PC-9 (cell line): Measurements from ENCODE around the gene MALRD1. TPM values are rescaled to one million over a fixed set of nuclear protein-coding genes. Genes with fewer than 3 reads are reported as not detected.

Experiments
- BruUV-seq: library from RNA; stranded (reverse); fragments of 400-500 nt; replicated peaks from 2 replicates; lab custom pipeline; 2021; lab: Mats Ljungman, UMichigan
- CTCF ChIA-PET: fragments of 300-600 bp; sonication (Branson Sonifier 250); formaldehyde crosslinking; loops from one replicate; lab custom pipeline; 2022; ENCODE audit warnings: antibody characterized with exemption; lab: Charles Lee
- POLR2A ChIA-PET: fragments of 300-600 bp; sonication (Branson Sonifier 250); formaldehyde crosslinking; loops from one replicate; lab custom pipeline; 2022; ENCODE audit warnings: antibody characterized with exemption; ENCODE audit not compliant: unreplicated experiment; lab: Charles Lee
- DNase-seq, 2 experiments: peaks; one replicate each; pipeline versions ENCODE4 v3.0.0 to v3.0.0-alpha.2; 2015 to 2022; ENCODE audit warnings: mixed read lengths in 1 of 2
- H2AFZ ChIP-seq: fragments of 200-600 bp; sonication (generic); 2 replicates; pipeline ENCODE4 v1.8.1; 2017; ENCODE audit warnings: antibody characterized with exemption
- H3F3A ChIP-seq: fragments of 200-600 bp; sonication (generic); 2 replicates; pipeline ENCODE4 v1.8.1; 2017; ENCODE audit warnings: antibody characterized with exemption, mild to moderate bottlenecking, low read depth; ENCODE audit not compliant: insufficient read depth
- H3K27ac ChIP-seq: fragments of 200-600 bp; sonication (generic); 2 replicates; pipeline ENCODE4 v1.6.1; 2016; ENCODE audit warnings: mixed run types
- H3K27me3 ChIP-seq: fragments of 200-600 bp; sonication (generic); 2 replicates; pipeline ENCODE4 v1.6.1; 2016; ENCODE audit warnings: low read depth, mixed run types; ENCODE audit not compliant: insufficient read depth
- H3K36me3 ChIP-seq: fragments of 200-600 bp; sonication (generic); 2 replicates; pipeline ENCODE4 v1.6.1; 2016; ENCODE audit warnings: low read depth, mixed run types
- H3K4me1 ChIP-seq: fragments of 200-600 bp; sonication (generic); replicated peaks from 2 replicates; pipeline ENCODE4 v1.6.1; 2016; ENCODE audit warnings: mixed run types; ENCODE audit not compliant: insufficient read depth
- H3K4me2 ChIP-seq: fragments of 200-600 bp; sonication (generic); 2 replicates; pipeline ENCODE4 v1.6.1; 2017; ENCODE audit warnings: mixed run types
- H3K4me3 ChIP-seq: fragments of 200-600 bp; sonication (generic); 2 replicates; pipeline ENCODE4 v1.6.1; 2016; ENCODE audit warnings: mixed run types
- H3K79me2 ChIP-seq: fragments of 200-600 bp; sonication (generic); 2 replicates; pipeline ENCODE4 v1.6.1; 2017; ENCODE audit warnings: low read depth, mixed run types
- H3K9me2 ChIP-seq: fragments of 200-600 bp; sonication (generic); 2 replicates; pipeline ENCODE4 v1.8.1; 2017; ENCODE audit warnings: mild to moderate bottlenecking; ENCODE audit not compliant: insufficient read depth
- H3K9me3 ChIP-seq: fragments of 200-600 bp; sonication (generic); 2 replicates; pipeline ENCODE4 v1.8.1; 2016; ENCODE audit warnings: low read depth; ENCODE audit not compliant: insufficient read depth
- H4K20me1 ChIP-seq: fragments of 200-600 bp; sonication (generic); 2 replicates; pipeline ENCODE4 v1.8.1; 2017; ENCODE audit not compliant: insufficient read depth
- CTCF ChIP-seq: fragments of 200-600 bp; sonication (generic); conservative IDR thresholded peaks from 2 replicates; pipeline ENCODE4 v1.6.1; 2017; ENCODE audit warnings: mixed run types, antibody characterized with exemption, mild to moderate bottlenecking, moderate library complexity
- EZH2 ChIP-seq: fragments of 200-600 bp; sonication (generic); IDR thresholded peaks from 2 replicates; pipeline ENCODE4 v1.8.0; 2017; ENCODE audit warnings: antibody characterized with exemption, low read depth
- intact Hi-C: fragments of 100-400 bp; cut with micrococcal nuclease; formaldehyde crosslinking; loops from one replicate; pipeline ENCODE4 v1.10.0; 2022; ENCODE audit not compliant: unreplicated experiment
- total RNA-seq: library from RNA; stranded (reverse); gene quantifications from 2 replicates; pipeline ENCODE4 v1.2.3, GENCODE V29; 2021

Gene MALRD1
- total RNA-seq, 1 experiment from 2014 or later, result not detected

- intact Hi-C loops, result no loop called here
- Histone ChIP-seq H3K4me2 (no peak overlapping the region), H3K79me2 (no peaks in the 10 kb centered on the region), H3K27ac (no peak overlapping the region), H4K20me1 (no peaks in the 10 kb centered on the region), H2AFZ (no peak overlapping the region), H3F3A (no peaks in the 10 kb centered on the region), H3K27me3 (no peaks in the 10 kb centered on the region), H3K9me2 (no peaks in the 10 kb centered on the region), H3K4me3 (no peak overlapping the region), H3K9me3 (no peaks in the 10 kb centered on the region), H3K4me1 (no peaks in the 10 kb centered on the region), H3K36me3 (no peaks in the 10 kb centered on the region)
- ChIA-PET POLR2A (no interaction called here), CTCF (no interaction called here)
- no TSS peak for BruUV-seq
- no peak for DNase-seq
- no peak for TF ChIP-seq EZH2
- TF ChIP-seq CTCF, result no peak
Measured at GRCh38 chr10:19168584-19168983, 120.0 kb downstream of the MALRD1 start.

- intact Hi-C loops, result no loop called here
- no peaks in the 10 kb centered on the region for H3K27me3 ChIP-seq
- no peak overlapping the region for H3K4me2 ChIP-seq
- CTCF ChIA-PET, result no interaction called here
- no peaks in the 10 kb centered on the region for H3K9me2 ChIP-seq
- no peak overlapping the region for H3K4me3 ChIP-seq
- no peaks in the 10 kb centered on the region for H3F3A ChIP-seq
- no TSS peak for BruUV-seq
- TF ChIP-seq CTCF (no peak), EZH2 (no peak)
- no peaks in the 10 kb centered on the region for H3K9me3 ChIP-seq
- H2AFZ ChIP-seq, result no peak overlapping the region
- no peaks in the 10 kb centered on the region for H3K36me3 ChIP-seq
- no peaks in the 10 kb centered on the region for H3K4me1 ChIP-seq
- no peaks in the 10 kb centered on the region for H4K20me1 ChIP-seq
- POLR2A ChIA-PET, result no interaction called here
- no peaks in the 10 kb centered on the region for H3K79me2 ChIP-seq
- DNase-seq, result no peak
- no peak overlapping the region for H3K27ac ChIP-seq
Measured at GRCh38 chr10:19169041-19169440, 120.4 kb downstream of the MALRD1 start.

GRCh38 chr10:19169684-19170083, 121.1 kb downstream of the MALRD1 start:
- H3K9me3 ChIP-seq, result no peaks in the 10 kb centered on the region
- no peaks in the 10 kb centered on the region for H4K20me1 ChIP-seq
- TF ChIP-seq EZH2 (no peak), CTCF (no peak)
- H3K36me3 ChIP-seq, result no peaks in the 10 kb centered on the region
- H3K4me3 ChIP-seq, result no peak overlapping the region
- no peak overlapping the region for H2AFZ ChIP-seq
- ChIA-PET POLR2A (no interaction called here), CTCF (no interaction called here)
- no TSS peak for BruUV-seq
- no peak overlapping the region for H3K27ac ChIP-seq
- no peak for DNase-seq
- no peaks in the 10 kb centered on the region for H3K9me2 ChIP-seq
- no peaks in the 10 kb centered on the region for H3F3A ChIP-seq
- H3K27me3 ChIP-seq, result no peaks in the 10 kb centered on the region
- no peak overlapping the region for H3K4me2 ChIP-seq
- no peaks in the 10 kb centered on the region for H3K79me2 ChIP-seq
- intact Hi-C loops, result no loop called here
- H3K4me1 ChIP-seq, result no peaks in the 10 kb centered on the region
